Measurements from ENCODE around the gene NHSL2. TPM values are rescaled to one million over a fixed set of nuclear protein-coding genes. Genes with fewer than 3 reads are reported as not detected.

The NHSL2 gene
- total RNA-seq, 2 experiments from 2014 or later = not detected

GRCh38 chrX:72142794-72143608, 232.4 kb downstream of the NHSL2 start:
- no peak overlapping the region for H3K4me2 ChIP-seq (ENCODE audit: low read length)
- no peaks in the 10 kb centered on the region for H3K4me1 ChIP-seq (ENCODE audit: insufficient read depth, low read length, poor library complexity, severe bottlenecking)
- intact Hi-C loops (cut with micrococcal nuclease; ENCODE audit: unreplicated experiment) = no loop called here
- no peak overlapping the region for H3K4me3 ChIP-seq (ENCODE audit: low read depth, low read length, poor library complexity, severe bottlenecking)
- H4K20me1 ChIP-seq (ENCODE audit: insufficient read depth, low read length) = no peaks in the 10 kb centered on the region
- no peaks in the 10 kb centered on the region for H3K9me3 ChIP-seq (ENCODE audit: low read length)
- TF ChIP-seq, protein P1, sequence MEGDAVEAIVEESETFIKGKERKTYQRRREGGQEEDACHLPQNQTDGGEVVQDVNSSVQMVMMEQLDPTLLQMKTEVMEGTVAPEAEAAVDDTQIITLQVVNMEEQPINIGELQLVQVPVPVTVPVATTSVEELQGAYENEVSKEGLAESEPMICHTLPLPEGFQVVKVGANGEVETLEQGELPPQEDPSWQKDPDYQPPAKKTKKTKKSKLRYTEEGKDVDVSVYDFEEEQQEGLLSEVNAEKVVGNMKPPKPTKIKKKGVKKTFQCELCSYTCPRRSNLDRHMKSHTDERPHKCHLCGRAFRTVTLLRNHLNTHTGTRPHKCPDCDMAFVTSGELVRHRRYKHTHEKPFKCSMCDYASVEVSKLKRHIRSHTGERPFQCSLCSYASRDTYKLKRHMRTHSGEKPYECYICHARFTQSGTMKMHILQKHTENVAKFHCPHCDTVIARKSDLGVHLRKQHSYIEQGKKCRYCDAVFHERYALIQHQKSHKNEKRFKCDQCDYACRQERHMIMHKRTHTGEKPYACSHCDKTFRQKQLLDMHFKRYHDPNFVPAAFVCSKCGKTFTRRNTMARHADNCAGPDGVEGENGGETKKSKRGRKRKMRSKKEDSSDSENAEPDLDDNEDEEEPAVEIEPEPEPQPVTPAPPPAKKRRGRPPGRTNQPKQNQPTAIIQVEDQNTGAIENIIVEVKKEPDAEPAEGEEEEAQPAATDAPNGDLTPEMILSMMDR (conservative IDR thresholded peaks at IDR 0.05; ENCODE audit: low read length) = no peak
- no peak for TF ChIP-seq EZH2phosphoT487 (IDR thresholded peaks at IDR 0.05; ENCODE audit: borderline replicate concordance, low read depth, low read length)
- no peaks in the 10 kb centered on the region for H3K9me2 ChIP-seq (ENCODE audit: insufficient read depth, low read length)
- no peaks in the 10 kb centered on the region for H3K36me3 ChIP-seq (ENCODE audit: insufficient read depth, low read length)
- no peak overlapping the region for H3K27ac ChIP-seq (ENCODE audit: low read depth, low read length, poor library complexity, severe bottlenecking)
- no peak overlapping the region for H2AFZ ChIP-seq (ENCODE audit: low read length)
- no peaks in the 10 kb centered on the region for H3K79me2 ChIP-seq (ENCODE audit: insufficient read depth, low read depth, low read length)
- DNase-seq (ENCODE audit: low spot score) = no peak
- CTCF ChIA-PET (ENCODE audit: unreplicated experiment) = no interaction called here
- BruUV-seq (replicated peaks) = no TSS peak
- POLR2A ChIA-PET = no interaction called here

GRCh38 chrX:72143609-72143907, 232.9 kb downstream of the NHSL2 start:
- no peak overlapping the region for H3K27ac ChIP-seq (ENCODE audit: low read depth, low read length, poor library complexity, severe bottlenecking)
- CTCF ChIA-PET (ENCODE audit: unreplicated experiment) = no interaction called here
- H4K20me1 ChIP-seq (ENCODE audit: insufficient read depth, low read length) = no peaks in the 10 kb centered on the region
- intact Hi-C loops (cut with micrococcal nuclease; ENCODE audit: unreplicated experiment) = no loop called here
- H3K4me3 ChIP-seq (ENCODE audit: low read depth, low read length, poor library complexity, severe bottlenecking) = no peak overlapping the region
- no peak for DNase-seq (ENCODE audit: low spot score)
- H3K79me2 ChIP-seq (ENCODE audit: insufficient read depth, low read depth, low read length) = no peaks in the 10 kb centered on the region
- BruUV-seq (replicated peaks) = no TSS peak
- no peaks in the 10 kb centered on the region for H3K4me1 ChIP-seq (ENCODE audit: insufficient read depth, low read length, poor library complexity, severe bottlenecking)
- no peak overlapping the region for H2AFZ ChIP-seq (ENCODE audit: low read length)
- H3K36me3 ChIP-seq (ENCODE audit: insufficient read depth, low read length) = no peaks in the 10 kb centered on the region
- no peak for TF ChIP-seq EZH2phosphoT487 (IDR thresholded peaks at IDR 0.05; ENCODE audit: borderline replicate concordance, low read depth, low read length)
- TF ChIP-seq, protein P1 (conservative IDR thresholded peaks at IDR 0.05; ENCODE audit: low read length) = no peak
- POLR2A ChIA-PET = interaction anchor here (0.6 kb wide), 1 partner anchor 107 kb away, joined by 3 read pairs; no protein-coding TSS in a partner anchor
- H3K4me2 ChIP-seq (ENCODE audit: low read length) = no peak overlapping the region
- H3K9me3 ChIP-seq (ENCODE audit: low read length) = no peaks in the 10 kb centered on the region
- no peaks in the 10 kb centered on the region for H3K9me2 ChIP-seq (ENCODE audit: insufficient read depth, low read length)

- no peak for DNase-seq (ENCODE audit: low spot score)
- no TSS peak for BruUV-seq (replicated peaks)
- Histone ChIP-seq H3K9me3 (ENCODE audit: low read length) (no peaks in the 10 kb centered on the region), H3K4me1 (ENCODE audit: insufficient read depth, low read length, poor library complexity, severe bottlenecking) (no peaks in the 10 kb centered on the region), H3K4me3 (ENCODE audit: low read depth, low read length, poor library complexity, severe bottlenecking) (no peak overlapping the region), H2AFZ (ENCODE audit: low read length) (no peak overlapping the region), H3K79me2 (ENCODE audit: insufficient read depth, low read depth, low read length) (no peaks in the 10 kb centered on the region), H3K4me2 (ENCODE audit: low read length) (no peak overlapping the region), H3K9me2 (ENCODE audit: insufficient read depth, low read length) (no peaks in the 10 kb centered on the region), H3K36me3 (ENCODE audit: insufficient read depth, low read length) (no peaks in the 10 kb centered on the region), H4K20me1 (ENCODE audit: insufficient read depth, low read length) (no peaks in the 10 kb centered on the region), H3K27ac (ENCODE audit: low read depth, low read length, poor library complexity, severe bottlenecking) (no peak overlapping the region)
- CTCF ChIA-PET (ENCODE audit: unreplicated experiment) = interaction anchor here (0.6 kb wide), 1 partner anchor 120 kb away, joined by 3 read pairs; no protein-coding TSS in a partner anchor
- intact Hi-C loops (cut with micrococcal nuclease; ENCODE audit: unreplicated experiment) = no loop called here
- POLR2A ChIA-PET = no interaction called here
- TF ChIP-seq EZH2phosphoT487 (IDR thresholded peaks at IDR 0.05; ENCODE audit: borderline replicate concordance, low read depth, low read length) = no peak
- TF ChIP-seq, protein P1 (conservative IDR thresholded peaks at IDR 0.05; ENCODE audit: low read length) = no peak
Measured at GRCh38 chrX:72145181-72145580, 234.5 kb downstream of the NHSL2 start.
